NK-92 (cell line): ENCODE data around the gene RMND5B.
"Not testable (repeated sequence)": the region's sequence is repeated elsewhere in the genome, so short reads cannot be mapped to it uniquely, and the experiment has no call there.

Experiments
- DNase-seq: peaks from one replicate; lab custom pipeline; 2025; ENCODE audit not compliant: unreplicated experiment; lab: John Stamatoyannopoulos, UW

RMND5B gene, protein sequence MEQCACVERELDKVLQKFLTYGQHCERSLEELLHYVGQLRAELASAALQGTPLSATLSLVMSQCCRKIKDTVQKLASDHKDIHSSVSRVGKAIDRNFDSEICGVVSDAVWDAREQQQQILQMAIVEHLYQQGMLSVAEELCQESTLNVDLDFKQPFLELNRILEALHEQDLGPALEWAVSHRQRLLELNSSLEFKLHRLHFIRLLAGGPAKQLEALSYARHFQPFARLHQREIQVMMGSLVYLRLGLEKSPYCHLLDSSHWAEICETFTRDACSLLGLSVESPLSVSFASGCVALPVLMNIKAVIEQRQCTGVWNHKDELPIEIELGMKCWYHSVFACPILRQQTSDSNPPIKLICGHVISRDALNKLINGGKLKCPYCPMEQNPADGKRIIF

GRCh38 chr5:178130576-178131445 is at the start of gene RMND5B:
TSS of gene RMND5B (plus strand) at chr5:178131014. CDS start at chr5:178138120, 7,106 bp downstream.
- DNase-seq: no peak

- no peak for DNase-seq
Measured at GRCh38 chr5:178081571-178082243, 49.1 kb upstream of the RMND5B start.

DNA sequence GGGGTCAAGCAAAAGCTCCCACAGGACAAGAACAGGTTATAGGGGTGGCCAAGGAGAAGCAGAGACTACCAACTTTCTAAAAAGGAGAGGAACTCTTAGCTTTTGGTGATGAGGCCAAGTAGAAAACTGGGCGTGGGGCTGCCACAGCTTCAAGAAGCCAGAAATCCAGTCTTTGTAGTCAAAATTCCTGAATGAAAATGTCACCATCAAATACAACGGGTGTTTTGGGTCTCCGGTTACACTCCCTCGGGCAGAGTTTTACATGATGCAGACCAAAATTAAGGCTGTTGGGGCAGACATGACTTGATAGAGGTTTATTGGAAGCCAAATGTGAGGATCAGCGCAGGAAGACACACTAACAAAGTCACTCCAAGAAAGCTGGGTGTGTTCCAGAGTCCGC is 46.9 kb upstream of the RMND5B start:
- no peak for DNase-seq

DNA sequence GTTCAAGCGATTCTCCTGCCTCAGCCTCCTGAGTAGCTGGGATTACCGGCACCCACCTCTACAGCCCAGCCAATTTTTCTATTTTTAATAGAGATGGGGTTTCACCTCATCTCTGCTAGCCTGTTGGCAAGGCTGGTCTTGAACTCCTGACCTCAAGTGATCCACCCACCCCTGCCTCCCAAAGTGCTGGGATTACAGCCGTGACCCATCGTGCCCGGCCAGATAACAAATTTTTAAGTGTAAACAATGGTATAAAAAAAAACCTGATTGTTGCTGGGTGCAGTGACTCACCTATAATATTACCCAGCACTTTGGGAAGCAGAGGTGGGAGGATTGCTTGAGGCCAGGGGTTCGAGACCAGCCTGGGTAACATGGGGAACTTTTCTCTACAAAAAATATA is 45.5 kb upstream of the RMND5B start:
- DNase-seq: no peak

- DNase-seq: no peak
Measured at GRCh38 chr5:178086266-178086665, 44.5 kb upstream of the RMND5B start.

DNA sequence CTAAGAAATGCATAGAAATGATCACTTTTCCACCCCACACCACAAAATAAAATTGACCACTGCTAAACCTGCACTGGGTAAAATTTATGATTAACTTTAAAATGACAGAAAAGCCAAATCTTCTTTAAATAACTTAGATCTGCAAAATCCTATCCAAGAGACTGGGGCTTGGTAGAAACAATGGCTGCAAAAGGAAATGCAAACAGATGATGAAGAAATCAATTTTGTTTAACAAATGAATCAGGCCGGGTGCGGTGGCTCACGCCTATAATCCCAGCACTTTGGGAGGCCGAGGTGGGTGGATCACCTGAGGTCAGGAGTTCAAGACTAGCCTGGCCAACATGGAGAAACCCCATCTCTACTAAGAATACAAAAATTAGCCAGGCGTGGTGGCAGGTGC is 43.6 kb upstream of the RMND5B start:
- DNase-seq: not testable (repeated sequence)

DNA sequence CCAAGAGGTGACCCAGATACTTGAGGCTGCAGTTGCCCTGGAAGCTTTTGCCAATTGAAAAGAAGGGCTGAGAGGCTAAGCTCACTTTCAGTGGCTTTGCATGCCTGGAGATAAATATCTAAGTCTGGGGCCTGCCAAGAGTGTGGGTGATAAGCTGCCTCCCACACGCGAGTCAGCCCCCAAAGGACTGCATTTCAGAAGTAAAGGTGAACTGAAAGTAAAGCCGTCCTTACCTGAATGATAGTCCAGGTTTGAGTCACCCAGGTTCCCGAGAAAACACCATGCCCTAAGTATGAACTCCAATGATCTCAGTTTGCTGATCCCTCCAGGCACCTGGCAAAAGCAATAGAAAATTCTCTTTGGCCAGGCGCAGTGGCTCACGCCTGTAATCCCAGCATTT is 40.0 kb upstream of the RMND5B start:
- DNase-seq: no peak

GRCh38 chr5:178093134-178093533 is 37.7 kb upstream of the RMND5B start:
- DNase-seq: no peak

GRCh38 chr5:178094345-178094744 is 36.5 kb upstream of the RMND5B start:
- no peak for DNase-seq

- DNase-seq: no peak
Measured at GRCh38 chr5:178098685-178099084, 32.1 kb upstream of the RMND5B start.

GRCh38 chr5:178103612-178104011 is 27.2 kb upstream of the RMND5B start:
- DNase-seq: no peak

GRCh38 chr5:178104492-178104891 is 26.3 kb upstream of the RMND5B start:
- DNase-seq: no peak

- DNase-seq: no peak
Measured at GRCh38 chr5:178106086-178106485, 24.7 kb upstream of the RMND5B start.

DNA sequence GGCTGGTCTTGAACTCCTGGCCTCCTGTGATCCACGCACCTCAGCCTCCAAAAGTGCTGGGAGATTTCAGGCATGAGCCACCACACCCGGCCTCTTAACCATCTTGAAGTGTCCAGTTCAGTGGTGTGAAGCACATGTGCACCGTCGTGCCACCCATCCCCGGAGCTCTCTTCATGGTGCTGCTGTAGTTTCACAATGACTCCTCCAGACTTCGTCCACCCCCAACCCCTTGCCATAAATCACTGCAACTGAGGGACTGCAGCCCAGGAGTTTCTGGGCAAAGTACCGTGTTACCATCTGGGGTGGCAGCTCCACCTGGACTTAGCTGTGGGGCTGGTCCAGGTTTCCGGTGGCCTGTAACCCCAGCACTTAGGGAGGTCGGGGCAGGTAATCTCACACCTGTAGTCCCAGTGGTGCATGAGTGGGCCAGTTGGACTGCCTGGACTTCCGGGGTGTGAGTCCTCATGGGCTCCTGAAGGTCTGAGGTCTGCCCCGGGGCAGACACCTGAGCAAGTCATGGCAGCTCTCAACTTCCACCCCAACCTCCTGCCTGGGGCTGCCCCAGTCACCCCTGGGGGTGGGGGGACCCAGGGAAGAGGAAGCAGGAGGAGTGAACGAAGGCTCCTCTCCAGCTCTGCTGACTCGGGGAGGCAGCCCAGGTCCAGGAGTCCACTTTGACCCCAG is 24.1 kb upstream of the RMND5B start:
- no peak for DNase-seq

DNA sequence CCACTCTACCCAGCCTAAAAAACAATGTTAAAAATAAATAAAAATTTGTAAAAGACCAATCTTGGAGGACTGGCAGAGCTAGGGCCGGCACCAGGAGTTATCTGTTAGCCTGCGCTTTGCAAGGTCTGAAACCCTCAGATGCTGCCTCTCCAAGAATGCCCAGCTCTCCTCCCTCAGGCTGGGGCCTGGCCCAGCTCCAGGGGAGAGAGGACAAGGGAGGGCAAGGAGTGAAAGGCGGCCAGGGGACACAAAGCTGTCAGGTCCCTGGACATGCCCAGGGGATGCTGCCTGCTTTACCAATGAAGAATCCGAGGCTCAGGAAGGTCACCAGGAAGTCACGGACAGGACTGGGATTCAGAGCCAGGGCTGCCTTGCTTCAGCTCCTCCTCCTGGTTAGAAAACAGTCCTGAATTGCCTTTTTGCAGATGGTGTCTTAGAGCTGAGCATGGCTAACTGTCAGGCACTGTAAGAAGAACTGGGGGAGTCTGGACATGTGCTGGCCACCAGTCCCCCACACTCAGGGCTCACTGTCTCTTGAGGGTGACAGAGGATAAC is 23.0 kb upstream of the RMND5B start:
- no peak for DNase-seq

DNA sequence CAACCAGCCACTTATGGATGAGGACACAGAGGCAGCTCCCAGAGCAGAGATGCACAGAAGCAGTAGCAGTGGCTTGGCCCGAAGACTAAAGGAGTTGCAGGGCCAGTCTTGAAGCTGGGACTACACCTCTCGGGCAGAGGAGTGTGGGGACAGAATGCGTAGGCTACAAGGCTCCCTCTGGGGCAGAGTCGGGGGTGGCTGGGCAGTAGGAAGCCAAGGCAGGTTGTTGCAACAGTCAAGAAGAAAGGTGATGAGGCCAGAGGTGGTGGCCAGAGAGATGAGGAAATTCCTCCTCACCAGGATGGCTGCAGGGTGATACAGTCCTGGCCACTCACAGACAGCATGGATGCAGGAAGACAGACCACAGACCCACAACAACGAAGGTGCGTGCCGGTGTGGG is 22.4 kb upstream of the RMND5B start:
- DNase-seq: no peak

DNA sequence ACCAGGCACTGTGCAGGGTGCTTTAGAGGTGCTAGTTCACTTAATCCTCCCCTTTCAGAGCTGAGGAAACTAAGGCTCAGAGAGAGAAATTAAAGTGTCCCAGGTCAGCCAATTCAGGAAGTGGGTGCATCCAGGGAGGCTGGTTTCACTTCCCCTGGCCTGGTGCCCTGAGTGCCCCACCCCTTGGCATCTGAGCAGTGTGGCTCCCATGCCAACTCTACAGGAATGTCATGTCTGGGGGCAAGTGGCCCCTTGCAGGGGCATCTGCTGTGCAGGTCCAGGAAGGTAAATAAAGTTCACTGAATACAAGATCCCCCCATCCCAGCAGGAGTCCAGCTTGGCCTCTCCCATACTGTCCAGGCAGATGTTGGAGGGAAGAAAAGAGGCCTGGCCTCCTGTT is 21.8 kb upstream of the RMND5B start:
- no peak for DNase-seq

DNA sequence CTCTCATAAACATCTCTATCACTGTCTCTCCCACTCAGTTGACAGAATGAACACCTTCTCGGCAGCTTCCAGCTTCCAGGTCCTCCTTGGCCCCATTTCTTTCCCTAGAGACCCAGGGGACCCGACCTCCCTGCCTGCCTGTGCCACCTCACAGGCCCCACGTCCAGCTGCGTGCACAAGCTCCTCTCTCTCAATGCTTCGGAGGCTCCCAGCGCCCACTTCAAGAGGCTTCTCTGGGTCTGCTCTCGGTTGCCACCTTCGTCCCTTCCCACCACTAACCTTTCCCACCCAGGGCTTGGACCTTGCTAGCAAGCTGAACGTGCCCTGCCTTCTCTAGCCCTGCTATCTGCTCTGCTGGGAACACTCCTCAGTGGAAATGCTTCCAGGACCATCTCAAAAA is 20.3 kb upstream of the RMND5B start:
- no peak for DNase-seq

DNA sequence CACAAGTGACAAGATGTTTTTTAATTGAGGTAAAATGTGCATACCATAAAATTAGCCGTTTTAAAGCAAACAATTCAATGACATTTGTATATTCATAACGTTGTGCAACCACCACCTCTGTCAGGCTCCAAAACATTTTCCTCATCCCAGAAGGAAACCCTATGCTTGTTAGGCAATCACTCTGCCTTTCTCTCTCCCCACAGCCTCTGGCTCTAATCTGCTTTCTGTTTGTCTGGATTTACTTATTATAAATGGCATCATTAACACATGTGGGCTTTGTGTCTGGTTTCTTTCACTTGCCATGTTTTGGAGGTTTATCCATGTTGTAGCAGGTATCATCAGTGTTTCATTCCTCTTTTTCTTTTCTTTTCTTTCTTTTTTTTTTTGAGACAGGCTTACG is 18.9 kb upstream of the RMND5B start:
- no peak for DNase-seq

- no peak for DNase-seq
Measured at GRCh38 chr5:178112545-178112944, 18.3 kb upstream of the RMND5B start.
